ENCODE measurements around the gene ELANE.

Gene ELANE

GRCh38 chr19:852136-853013 lies at the start of gene ELANE:
Gene ELANE, plus strand, starts transcription at chr19:852303. Its CDS starts 26 bp downstream, at chr19:852329.
- DNase-seq (ENCODE audit: low read depth) = no peak

GRCh38 chr19:802498-803098 lies 49.5 kb upstream of the ELANE start:
- DNase-seq (ENCODE audit: low read depth) = no peak

GRCh38 chr19:803099-803561 lies 49.0 kb upstream of the ELANE start:
- DNase-seq (ENCODE audit: low read depth) = no peak

- no peak for DNase-seq (ENCODE audit: low read depth)
These were observed 48.3 kb upstream of the ELANE start for GRCh38 chr19:803686-804418.

GRCh38 chr19:804419-805165 lies 47.5 kb upstream of the ELANE start:
- no peak for DNase-seq (ENCODE audit: low read depth)

- DNase-seq (ENCODE audit: low read depth) = no peak
These were observed 46.9 kb upstream of the ELANE start for GRCh38 chr19:805166-805551.

- DNase-seq (ENCODE audit: low read depth) = no peak
These were observed 46.2 kb upstream of the ELANE start for GRCh38 chr19:805600-806550.

GRCh38 chr19:806815-807421 lies 45.2 kb upstream of the ELANE start:
- DNase-seq (ENCODE audit: low read depth) = no peak

GRCh38 chr19:807627-808422 lies 44.3 kb upstream of the ELANE start:
- no peak for DNase-seq (ENCODE audit: low read depth)

GRCh38 chr19:808423-808775 lies 43.7 kb upstream of the ELANE start:
- no peak for DNase-seq (ENCODE audit: low read depth)

GRCh38 chr19:810077-810855 lies 41.8 kb upstream of the ELANE start:
- DNase-seq (ENCODE audit: low read depth) = no peak

- DNase-seq (ENCODE audit: low read depth) = no peak
These were observed 41.1 kb upstream of the ELANE start for GRCh38 chr19:810883-811489.

- DNase-seq (ENCODE audit: low read depth) = no peak
These were observed 40.5 kb upstream of the ELANE start for GRCh38 chr19:811506-812048.

- no peak for DNase-seq (ENCODE audit: low read depth)
These were observed 39.9 kb upstream of the ELANE start for GRCh38 chr19:812049-812746.

- no peak for DNase-seq (ENCODE audit: low read depth)
These were observed 39.3 kb upstream of the ELANE start for GRCh38 chr19:812747-813218.

- no peak for DNase-seq (ENCODE audit: low read depth)
These were observed 38.6 kb upstream of the ELANE start for GRCh38 chr19:813219-814151.
